ENCODE results near the gene RFTN1.

The RFTN1 gene

DNA sequence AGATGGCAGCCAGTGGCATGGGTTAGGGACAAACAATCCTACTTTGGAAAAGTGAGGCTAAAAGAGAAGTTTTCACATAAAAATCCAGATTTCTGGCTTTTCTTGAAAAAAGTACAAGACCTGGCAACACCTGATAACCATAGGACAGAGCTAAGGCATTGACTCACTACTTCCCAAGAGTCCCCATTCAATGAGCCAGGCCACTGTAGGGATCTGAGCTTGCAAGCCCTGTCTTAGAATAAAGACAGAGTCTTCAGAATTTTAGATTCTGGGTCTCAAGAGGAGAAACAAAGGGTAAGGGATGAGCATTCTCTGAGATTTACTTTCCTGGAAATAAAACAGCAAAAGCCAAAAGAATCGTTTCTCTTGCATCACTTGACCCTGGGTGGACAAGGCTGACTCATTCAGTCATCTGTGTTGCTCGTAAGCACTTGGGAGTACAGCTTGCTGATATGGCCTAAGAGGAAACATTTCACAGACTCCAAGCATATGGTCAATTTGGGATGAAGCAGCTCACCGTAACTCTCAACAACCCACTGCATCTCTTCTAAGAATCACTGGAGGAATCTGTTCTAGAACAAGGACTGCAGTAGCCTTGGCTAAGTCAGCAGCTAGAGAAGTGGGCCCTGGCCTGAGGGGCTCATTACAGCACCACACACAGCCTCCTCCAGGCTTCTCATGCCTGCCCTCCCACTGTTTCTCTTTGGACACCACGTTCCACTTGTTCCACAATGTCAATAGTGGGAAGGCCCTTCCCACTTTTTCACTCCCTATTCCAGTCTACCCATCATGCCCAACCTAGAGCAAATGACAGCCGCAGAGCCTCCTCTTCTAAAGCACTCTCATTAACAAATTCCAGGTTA, 86.2 kb downstream of the RFTN1 start:
- DNase-seq, result no peak

DNA sequence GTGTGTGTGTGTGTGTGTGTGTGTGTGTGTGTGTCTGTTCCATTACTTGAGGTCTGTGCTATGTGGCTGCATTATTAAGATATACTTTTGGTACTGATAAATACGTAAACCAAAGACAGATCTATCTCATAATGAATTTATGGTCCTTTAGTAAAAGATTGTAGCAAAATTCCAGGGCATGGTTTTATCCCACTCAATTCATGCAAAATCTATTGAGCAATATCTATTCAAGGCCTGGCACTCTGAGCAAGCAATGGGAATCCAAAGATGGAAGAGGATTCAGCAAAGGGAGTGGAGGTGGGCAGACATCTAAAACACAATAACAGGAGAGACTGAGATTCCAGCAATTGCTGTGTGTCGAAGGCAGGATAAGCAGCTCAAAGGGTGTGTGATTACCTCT, 86.8 kb downstream of the RFTN1 start:
- no peak for DNase-seq

- DNase-seq, result no peak
Observed at GRCh38 chr3:16426029-16426400, 87.5 kb downstream of the RFTN1 start.

- no peak for DNase-seq
Observed at GRCh38 chr3:16425398-16426028, 88.0 kb downstream of the RFTN1 start.

DNA sequence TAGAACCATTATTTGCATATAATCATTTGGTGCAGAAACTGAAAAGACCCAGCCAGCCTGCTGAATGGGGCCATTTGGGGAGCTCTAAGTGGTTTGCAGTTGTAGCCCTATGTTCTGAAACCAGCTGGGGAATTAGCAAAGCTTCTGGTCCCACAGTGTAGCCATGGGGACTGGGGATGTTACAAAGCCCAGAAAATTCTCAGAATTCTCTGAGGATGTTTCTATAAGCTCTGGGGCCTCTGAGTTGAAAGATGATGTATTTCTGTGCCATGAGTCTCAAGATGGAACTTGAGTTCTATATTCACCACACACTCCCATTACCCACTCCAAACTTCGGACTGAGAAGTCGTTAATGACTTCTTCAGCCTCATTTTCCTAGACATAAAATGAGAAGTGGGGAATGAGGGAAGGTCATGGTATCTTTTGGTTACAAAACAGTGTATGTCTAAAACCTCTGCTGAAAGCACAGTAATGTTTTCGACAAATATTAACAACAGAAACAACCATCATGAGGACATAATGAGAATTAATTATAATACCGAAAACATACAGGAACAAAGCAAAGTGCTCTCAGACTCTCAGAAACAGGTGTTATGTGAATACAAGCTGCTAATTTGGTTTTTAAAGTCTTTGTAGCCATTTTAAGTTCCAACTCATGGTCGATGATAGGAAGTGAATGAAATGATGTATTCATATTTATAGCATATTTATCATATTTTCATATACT, 89.4 kb downstream of the RFTN1 start:
- DNase-seq, result no peak

- DNase-seq, result no peak
Observed at GRCh38 chr3:16423298-16423697, 90.2 kb downstream of the RFTN1 start.

- DNase-seq, result no peak
Observed at GRCh38 chr3:16419640-16420241, 93.8 kb downstream of the RFTN1 start.

GRCh38 chr3:16417945-16418739, 95.4 kb downstream of the RFTN1 start:
- no peak for DNase-seq

- no peak for DNase-seq
Observed at GRCh38 chr3:16415911-16416476, 97.5 kb downstream of the RFTN1 start.

DNA sequence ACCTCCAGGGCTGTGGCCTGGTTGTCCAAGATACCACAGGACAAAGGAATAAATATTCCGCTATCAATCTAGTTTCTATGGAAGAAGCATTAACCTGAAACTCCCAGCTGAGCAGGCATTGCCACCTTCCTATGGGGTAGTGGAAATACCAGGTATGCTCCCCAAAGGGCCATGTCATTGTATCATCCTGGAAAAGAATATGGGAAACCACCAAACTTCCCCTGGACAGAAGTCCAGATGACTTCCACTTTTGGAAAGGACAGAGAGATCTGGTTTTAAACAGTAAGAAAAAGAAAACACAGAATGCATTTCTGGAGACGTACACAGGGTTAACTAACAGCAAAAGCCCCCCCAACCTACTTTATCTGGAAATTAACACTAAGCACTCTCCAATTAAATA, 100.2 kb downstream of the RFTN1 start:
- DNase-seq, result no peak

- no peak for DNase-seq
Observed at GRCh38 chr3:16412192-16412800, 101.2 kb downstream of the RFTN1 start.

DNA sequence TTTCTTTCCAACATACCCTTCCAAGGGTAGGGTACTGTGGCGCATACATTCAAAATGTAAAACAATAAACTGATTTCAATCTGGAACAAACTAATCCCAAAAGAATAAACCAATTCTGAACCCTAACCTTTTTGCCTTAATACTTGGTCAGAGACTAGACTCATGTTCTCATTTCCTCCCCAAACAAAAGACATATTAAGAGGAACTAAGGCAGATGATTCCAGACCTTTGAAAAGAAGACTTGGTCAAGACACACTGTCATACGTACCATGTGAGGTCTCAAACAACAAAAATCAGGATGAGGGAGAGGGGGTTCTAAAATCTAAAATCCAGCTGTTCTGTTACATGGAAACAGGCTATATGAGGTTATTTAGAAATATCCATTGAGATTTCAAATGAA, 102.1 kb downstream of the RFTN1 start:
- DNase-seq, result no peak

DNA sequence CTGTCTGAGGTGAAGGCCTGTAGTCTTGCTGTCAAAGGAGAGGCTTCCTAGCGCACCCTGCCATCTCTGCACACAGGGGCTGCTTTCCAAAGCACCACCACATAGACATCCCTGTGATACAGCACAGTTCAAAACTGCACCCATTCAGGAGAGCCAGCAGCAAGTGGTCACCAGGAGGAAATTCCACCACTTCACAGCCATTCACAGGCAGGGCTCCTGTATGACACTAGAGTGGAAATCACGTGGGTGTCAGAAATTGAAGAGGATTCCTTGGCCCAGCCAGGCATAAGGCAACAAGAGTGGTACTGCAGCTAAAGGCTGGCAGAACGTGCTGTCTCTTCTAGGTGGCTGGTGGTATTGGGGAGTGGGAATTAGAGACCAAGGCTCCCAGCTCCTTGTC, 102.8 kb downstream of the RFTN1 start:
- no peak for DNase-seq

- no peak for DNase-seq
Observed at GRCh38 chr3:16409032-16409431, 104.5 kb downstream of the RFTN1 start.

DNA sequence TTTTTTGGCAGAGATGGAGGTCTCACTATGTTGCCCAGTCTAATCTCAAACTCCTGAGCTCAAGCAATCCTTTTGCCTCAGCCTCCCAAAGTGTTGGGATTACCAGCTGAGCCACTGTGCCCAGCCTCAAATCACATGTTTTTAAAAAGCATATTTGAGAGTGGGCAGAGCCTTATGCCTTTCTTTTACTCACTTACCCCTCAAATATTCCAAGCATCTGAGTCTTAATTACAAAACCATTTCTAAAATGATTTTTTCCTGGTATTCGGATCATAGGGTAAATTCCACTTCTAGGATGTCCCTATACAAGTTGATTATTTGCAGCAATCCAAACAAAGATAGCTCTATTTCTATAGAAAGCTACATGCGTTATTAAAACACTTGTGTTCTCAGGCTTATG, 106.1 kb downstream of the RFTN1 start:
- no peak for DNase-seq

GRCh38 chr3:16406579-16406978, 106.9 kb downstream of the RFTN1 start:
- DNase-seq, result no peak

DNA sequence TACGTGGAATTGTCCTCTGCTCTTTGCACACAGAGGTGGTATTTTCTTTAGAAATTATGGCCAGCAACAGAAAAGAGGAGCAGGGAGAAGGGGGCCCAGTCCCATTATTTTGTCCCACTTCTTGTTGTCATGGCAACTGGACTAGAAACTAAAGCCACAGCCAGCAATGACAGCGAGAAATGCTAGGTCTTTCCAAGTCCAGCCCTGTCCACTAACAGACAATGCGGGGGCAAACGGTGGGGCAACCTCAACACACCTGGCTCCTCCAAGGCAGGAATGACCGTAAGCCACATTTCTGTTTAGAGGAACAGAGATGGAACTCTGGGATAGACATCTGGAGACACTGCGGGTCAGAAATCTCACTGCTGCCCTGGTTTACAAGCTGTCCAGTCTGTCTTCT, 107.3 kb downstream of the RFTN1 start:
- no peak for DNase-seq

DNA sequence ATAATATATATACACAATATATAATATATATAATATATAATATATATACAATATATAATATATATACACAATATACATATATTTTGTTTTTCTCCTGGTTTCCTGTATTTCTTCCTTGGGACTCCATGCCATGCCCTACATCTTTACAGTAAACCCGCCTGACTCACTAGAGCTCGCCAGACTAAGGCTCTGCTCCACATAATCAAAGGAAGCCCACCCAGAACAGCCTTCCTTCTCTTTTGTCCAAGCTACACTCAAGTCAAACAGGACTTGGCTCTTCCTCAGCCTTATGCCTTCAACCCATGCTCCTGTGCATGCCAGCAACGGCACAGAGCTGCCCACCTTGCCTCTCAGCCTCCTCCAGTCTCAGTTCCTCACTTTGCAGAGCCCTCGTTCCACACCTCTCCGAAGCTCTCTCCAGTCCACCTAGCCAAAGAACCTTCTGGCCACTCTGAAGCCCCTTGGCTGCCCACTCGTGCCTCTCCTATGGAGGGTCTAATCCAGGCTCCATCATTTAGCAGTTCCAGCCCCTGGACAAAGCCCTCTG, 109.1 kb downstream of the RFTN1 start:
- DNase-seq, result no peak

GRCh38 chr3:16402451-16402850, 111.0 kb downstream of the RFTN1 start:
- DNase-seq, result no peak

DNA sequence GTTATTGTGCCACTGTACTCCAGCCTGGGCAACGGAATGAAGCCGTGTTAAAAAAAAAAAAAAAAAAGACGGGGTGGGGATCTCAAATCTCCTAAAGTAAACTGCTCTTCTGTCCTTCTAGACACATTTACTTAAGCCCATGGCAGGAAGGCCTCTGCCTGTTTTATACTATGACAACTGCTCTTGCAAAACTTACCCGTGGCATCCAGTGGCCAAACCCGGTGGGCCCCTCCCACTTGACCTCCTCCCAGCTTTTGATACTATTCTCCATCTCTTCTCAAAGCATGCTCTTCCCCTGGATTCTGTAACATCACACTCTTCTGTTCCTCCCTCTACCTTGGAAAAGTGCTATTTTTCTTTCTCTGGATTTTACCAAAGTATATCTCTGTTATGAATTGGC, 112.2 kb downstream of the RFTN1 start:
- no peak for DNase-seq

DNA sequence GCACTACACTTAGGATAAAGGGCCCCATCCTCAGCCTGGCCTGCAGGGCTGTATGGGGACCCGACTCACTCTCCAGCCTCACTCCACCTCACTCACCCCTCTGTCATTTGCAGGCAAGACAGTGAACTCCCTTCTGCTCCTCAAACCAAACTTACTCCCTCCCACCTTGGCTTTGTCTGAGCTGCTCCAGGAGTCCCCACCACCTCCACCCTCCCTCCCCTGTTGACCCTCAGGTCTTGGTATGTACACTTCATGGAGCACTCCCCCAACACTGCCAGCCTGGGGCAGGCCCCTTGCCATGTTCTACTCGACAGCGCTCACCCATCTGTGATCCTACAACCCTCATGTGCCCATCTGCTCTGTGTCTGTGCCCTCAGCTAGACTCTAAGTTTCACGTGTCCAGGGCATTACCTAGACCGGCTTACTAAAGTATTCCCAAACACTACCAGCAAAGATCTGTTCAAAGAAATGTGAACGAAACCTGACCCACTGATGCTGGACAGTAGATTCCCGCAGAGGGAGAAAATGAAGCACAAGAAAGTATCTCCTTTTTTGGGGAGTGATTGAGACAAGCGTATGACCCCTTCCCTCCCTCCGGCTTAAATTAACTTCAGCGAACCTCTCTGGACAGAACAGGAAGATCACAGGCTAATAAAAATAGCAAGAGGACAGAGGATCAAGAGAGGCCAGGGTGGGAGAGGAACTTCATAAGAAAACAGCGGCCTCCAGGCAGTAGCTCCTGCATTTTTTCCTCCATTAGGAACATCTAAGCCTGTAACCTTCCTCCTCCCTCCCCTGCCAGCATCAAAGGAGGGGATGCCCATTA, 113.2 kb downstream of the RFTN1 start:
- DNase-seq, result no peak
